Loucy (cell line): ENCODE data around the gene NAA38.

ENCODE experiments used
- H2AFZ ChIP-seq: fragments of 200-600 bp; sonication (generic); 2 replicates; pipeline ENCODE4 v1.6.0; 2016; ENCODE audit warnings: antibody characterized with exemption, mild to moderate bottlenecking, low read length, moderate library complexity
- H3F3A ChIP-seq: fragments of 200-600 bp; 2 replicates; pipeline ENCODE4 v1.6.0; 2016; ENCODE audit warnings: antibody characterized with exemption, low read depth, mild to moderate bottlenecking
- H3K27me3 ChIP-seq: fragments of 200-600 bp; sonication (generic); 2 replicates; pipeline ENCODE4 v1.6.1; 2014; ENCODE audit warnings: low read length, mild to moderate bottlenecking; ENCODE audit not compliant: insufficient read depth, poor library complexity, severe bottlenecking
- H3K36me3 ChIP-seq: fragments of 200-600 bp; sonication (generic); 2 replicates; pipeline ENCODE4 v1.6.1; 2016; ENCODE audit warnings: low read length; ENCODE audit not compliant: insufficient read depth
- H3K4me1 ChIP-seq: fragments of 200-600 bp; sonication (generic); 2 replicates; pipeline ENCODE4 v1.5.1; 2014; ENCODE audit warnings: low read length, mild to moderate bottlenecking; ENCODE audit not compliant: insufficient read depth, poor library complexity, severe bottlenecking
- H3K4me2 ChIP-seq: fragments of 200-600 bp; sonication (generic); 2 replicates; pipeline ENCODE4 v1.6.0; 2014; ENCODE audit warnings: antibody characterized with exemption, low read length, low read depth, mild to moderate bottlenecking; ENCODE audit not compliant: poor library complexity, severe bottlenecking
- H3K4me3 ChIP-seq: fragments of 200-600 bp; sonication (generic); 2 replicates; pipeline ENCODE4 v1.5.1; 2014; ENCODE audit warnings: low read length, mild to moderate bottlenecking, mixed read lengths; ENCODE audit not compliant: poor library complexity, severe bottlenecking
- H3K79me2 ChIP-seq: fragments of 200-600 bp; sonication (generic); 2 replicates; pipeline ENCODE4 v1.6.1; 2014; ENCODE audit warnings: low read length; ENCODE audit not compliant: insufficient read depth
- H3K9ac ChIP-seq: fragments of 200-600 bp; sonication (generic); 2 replicates; pipeline ENCODE4 v1.6.0; 2014; ENCODE audit warnings: mild to moderate bottlenecking, low read depth, low read length, moderate library complexity; ENCODE audit not compliant: poor library complexity, severe bottlenecking
- H3K9me2 ChIP-seq: fragments of 200-600 bp; sonication (generic); replicated peaks from 2 replicates; pipeline ENCODE4 v1.6.1; 2016; ENCODE audit warnings: low read depth, low read length, mixed read lengths
- H3K9me3 ChIP-seq: fragments of 200-600 bp; sonication (generic); 2 replicates; pipeline ENCODE4 v1.6.1; 2014; ENCODE audit warnings: mild to moderate bottlenecking, antibody characterized with exemption, low read length, low read depth; ENCODE audit not compliant: insufficient read depth
- H4K20me1 ChIP-seq: fragments of 200-600 bp; sonication (generic); 2 replicates; pipeline ENCODE4 v1.6.0; 2014; ENCODE audit warnings: antibody characterized with exemption, low read length, mild to moderate bottlenecking; ENCODE audit not compliant: insufficient read depth, poor library complexity, severe bottlenecking
- EZH2phosphoT487 ChIP-seq: fragments of 200-600 bp; IDR thresholded peaks from 2 replicates; pipeline ENCODE4 v1.6.1; 2018; ENCODE audit warnings: antibody characterized with exemption, mild to moderate bottlenecking, moderate library complexity, borderline replicate concordance
- TF ChIP-seq, protein P1 (sequence below): fragments of 200-600 bp; sonication (generic); conservative IDR thresholded peaks from 2 replicates; pipeline ENCODE4 v1.5.1; 2014; ENCODE audit warnings: mild to moderate bottlenecking, antibody characterized with exemption, low read length

NAA38 gene, protein sequence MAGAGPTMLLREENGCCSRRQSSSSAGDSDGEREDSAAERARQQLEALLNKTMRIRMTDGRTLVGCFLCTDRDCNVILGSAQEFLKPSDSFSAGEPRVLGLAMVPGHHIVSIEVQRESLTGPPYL

DNA sequence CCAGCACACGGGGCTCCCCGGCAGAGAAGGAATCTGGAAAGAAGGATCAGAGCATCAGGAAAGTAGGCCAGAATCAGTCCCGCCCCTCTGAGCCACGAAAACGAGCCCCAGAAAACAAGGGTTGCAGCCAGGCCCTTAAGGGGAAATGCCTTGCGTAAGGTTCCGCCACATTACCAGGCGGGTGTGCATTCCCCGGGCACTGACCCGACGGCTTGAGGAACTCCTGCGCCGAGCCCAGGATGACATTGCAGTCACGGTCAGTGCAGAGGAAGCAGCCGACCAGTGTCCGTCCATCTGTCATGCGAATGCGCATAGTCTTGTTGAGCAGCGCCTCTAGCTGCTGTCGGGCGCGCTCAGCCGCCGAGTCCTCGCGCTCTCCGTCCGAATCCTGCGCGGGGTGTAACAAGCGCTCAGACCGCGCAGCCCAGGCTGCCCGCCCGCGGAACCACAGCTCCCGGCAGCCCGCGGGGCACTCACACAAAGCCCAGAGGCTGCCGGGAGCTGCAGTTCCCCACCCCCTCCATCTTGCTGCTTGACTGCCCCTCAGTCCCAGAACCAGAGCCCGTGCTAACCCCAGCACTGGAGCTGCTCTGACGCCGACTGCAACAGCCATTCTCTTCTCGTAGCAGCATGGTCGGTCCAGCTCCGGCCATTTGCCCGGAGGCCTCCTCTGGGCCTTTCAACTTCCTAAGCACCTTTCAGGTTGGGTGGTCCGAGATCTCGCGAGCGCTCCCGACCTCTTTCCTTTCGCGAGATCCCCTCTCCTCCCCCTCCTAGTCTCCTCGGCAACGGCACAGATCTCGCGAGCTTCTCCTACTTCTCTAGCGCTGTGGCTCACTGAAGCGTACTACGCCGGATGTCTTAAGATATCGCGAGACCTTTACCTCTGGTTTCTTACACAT, at the start of gene NAA38:
Gene NAA38, minus strand, starts transcription at position 749 of the 902 bp plus-strand sequence. Its CDS starts 96 bp downstream, at position 653.
- Histone ChIP-seq H3F3A (no peaks in the 10 kb centered on the region), H3K79me2 (peaks cover 18% of the 10 kb centered on the region; the same call in 1 of the 2 replicates), H3K36me3 (peaks cover 11% of the 10 kb centered on the region; the same call in 1 of the 2 replicates), H2AFZ (peak within 1 kb of the TSS; percentile 96), H3K9me2 (no peaks in the 10 kb centered on the region), H3K9ac (peak within 1 kb of the TSS; percentile 71), H3K4me2 (peak within 1 kb of the TSS; percentile 92), H3K4me1 (peaks cover 19% of the 10 kb centered on the region), H4K20me1 (peaks cover 6% of the 10 kb centered on the region), H3K9me3 (no peaks in the 10 kb centered on the region), H3K4me3 (peak within 1 kb of the TSS; percentile 76), H3K27me3 (no peaks in the 10 kb centered on the region)
- TF ChIP-seq, protein P1, sequence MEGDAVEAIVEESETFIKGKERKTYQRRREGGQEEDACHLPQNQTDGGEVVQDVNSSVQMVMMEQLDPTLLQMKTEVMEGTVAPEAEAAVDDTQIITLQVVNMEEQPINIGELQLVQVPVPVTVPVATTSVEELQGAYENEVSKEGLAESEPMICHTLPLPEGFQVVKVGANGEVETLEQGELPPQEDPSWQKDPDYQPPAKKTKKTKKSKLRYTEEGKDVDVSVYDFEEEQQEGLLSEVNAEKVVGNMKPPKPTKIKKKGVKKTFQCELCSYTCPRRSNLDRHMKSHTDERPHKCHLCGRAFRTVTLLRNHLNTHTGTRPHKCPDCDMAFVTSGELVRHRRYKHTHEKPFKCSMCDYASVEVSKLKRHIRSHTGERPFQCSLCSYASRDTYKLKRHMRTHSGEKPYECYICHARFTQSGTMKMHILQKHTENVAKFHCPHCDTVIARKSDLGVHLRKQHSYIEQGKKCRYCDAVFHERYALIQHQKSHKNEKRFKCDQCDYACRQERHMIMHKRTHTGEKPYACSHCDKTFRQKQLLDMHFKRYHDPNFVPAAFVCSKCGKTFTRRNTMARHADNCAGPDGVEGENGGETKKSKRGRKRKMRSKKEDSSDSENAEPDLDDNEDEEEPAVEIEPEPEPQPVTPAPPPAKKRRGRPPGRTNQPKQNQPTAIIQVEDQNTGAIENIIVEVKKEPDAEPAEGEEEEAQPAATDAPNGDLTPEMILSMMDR: peak; percentile 48
- no peak for TF ChIP-seq EZH2phosphoT487

DNA sequence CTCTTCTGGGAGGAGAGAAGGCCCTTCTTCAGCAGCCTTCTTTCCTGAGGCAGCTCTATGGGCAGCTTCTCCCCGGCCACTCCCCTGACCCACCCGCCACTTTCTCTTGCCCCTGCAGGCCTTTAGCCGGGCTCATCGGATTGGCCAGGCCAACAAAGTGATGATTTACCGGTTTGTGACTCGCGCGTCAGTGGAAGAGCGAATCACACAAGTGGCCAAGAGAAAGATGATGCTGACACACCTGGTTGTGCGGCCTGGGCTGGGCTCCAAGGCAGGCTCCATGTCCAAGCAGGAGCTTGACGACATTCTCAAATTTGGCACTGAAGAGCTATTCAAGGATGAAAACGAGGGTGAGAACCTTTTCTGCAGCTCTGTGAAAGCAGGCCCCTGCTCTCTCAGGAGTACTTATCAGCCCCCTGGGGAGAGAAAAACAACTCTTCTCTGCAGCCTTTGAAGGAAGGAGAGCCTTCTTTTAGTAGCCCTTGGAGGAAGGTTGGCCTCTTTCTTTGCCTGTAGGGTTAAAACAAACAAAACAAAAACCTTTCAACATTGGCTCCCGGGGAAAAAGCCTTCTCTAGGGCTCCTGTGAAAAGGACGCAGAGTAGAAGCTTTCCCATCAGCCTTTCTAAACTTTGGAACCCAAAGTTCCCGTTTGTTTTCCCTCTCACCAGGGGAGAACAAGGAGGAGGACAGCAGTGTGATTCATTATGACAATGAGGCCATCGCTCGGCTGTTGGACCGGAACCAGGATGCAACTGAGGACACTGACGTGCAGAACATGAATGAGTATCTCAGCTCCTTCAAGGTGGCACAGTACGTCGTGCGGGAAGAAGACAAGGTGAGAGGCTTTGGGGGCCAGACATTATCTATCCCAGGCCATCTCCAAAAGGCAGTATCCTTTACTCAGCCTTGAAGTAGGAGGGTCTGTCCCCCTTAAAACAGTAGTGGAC, 46.1 kb upstream of the NAA38 start:
- H3F3A ChIP-seq: no peaks in the 10 kb centered on the region
- no peaks in the 10 kb centered on the region for H3K4me1 ChIP-seq
- H3K4me2 ChIP-seq: no peak overlapping the region
- H3K9me3 ChIP-seq: no peaks in the 10 kb centered on the region
- peaks cover 97% of the 10 kb centered on the region; the same call in 1 of the 2 replicates for H3K36me3 ChIP-seq
- no peak overlapping the region for H2AFZ ChIP-seq
- H3K9me2 ChIP-seq: no peaks in the 10 kb centered on the region
- no peak overlapping the region for H3K9ac ChIP-seq
- H4K20me1 ChIP-seq: no peaks in the 10 kb centered on the region
- H3K4me3 ChIP-seq: no peak overlapping the region
- H3K79me2 ChIP-seq: no peaks in the 10 kb centered on the region
- no peak for TF ChIP-seq EZH2phosphoT487
- TF ChIP-seq, protein P1: no peak
- H3K27me3 ChIP-seq: no peaks in the 10 kb centered on the region

DNA sequence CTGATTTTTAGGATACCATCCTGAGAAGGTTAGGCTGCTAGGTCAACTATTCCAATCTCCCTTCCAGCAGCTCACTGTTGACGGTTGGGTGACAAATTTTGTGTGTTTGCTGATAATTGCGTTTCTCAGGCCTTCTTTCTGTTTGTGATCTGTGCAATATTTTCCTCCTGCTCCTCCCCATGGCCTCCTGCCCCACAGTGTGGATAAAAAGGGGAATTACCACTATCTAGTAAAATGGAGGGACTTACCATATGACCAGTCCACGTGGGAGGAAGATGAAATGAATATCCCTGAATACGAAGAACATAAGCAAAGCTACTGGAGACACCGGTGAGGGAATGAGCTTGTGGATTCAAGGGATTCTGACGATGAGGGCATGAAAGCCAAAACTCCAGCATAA, 40.4 kb upstream of the NAA38 start:
- H2AFZ ChIP-seq: no peak overlapping the region
- no peak overlapping the region for H3K4me2 ChIP-seq
- H3K79me2 ChIP-seq: peaks cover 7% of the 10 kb centered on the region; the same call in 1 of the 2 replicates
- no peaks in the 10 kb centered on the region for H3F3A ChIP-seq
- H3K4me3 ChIP-seq: no peak overlapping the region
- H3K4me1 ChIP-seq: no peaks in the 10 kb centered on the region
- peaks cover 7% of the 10 kb centered on the region for H4K20me1 ChIP-seq
- H3K9me3 ChIP-seq: no peaks in the 10 kb centered on the region
- H3K9ac ChIP-seq: no peak overlapping the region
- no peaks in the 10 kb centered on the region for H3K9me2 ChIP-seq
- TF ChIP-seq, protein P1: peak; percentile 59
- no peak for TF ChIP-seq EZH2phosphoT487
- peaks cover 90% of the 10 kb centered on the region for H3K36me3 ChIP-seq
- no peaks in the 10 kb centered on the region for H3K27me3 ChIP-seq
